ENCODE data around the gene VGLL3.
A peak's percentile ranks its signal among the peaks of the same experiment; 100 is the strongest.
"Not testable (repeated sequence)": the region's sequence is repeated elsewhere in the genome, so short reads cannot be mapped to it uniquely, and the experiment has no call there.

Gene VGLL3

DNA sequence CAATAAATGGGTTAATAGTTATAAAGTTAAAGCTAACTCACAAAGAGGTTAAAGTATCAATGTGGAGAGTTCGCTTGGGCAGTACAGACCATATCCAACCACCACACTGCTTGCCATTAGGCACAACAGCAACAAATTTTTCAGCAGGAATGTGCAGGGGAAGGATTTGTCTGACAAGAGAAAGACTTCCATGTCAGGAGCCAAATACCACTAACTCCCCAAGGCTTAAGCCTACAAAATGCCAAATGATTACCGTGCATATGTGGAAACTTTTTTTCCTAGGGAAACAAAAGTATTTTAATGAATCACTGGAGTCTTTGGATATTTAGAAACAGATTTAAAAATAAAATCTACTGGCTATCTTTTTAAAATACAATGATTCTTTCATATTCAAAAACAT, 8.1 kb downstream of the VGLL3 start:
- TF ChIP-seq, protein P1, sequence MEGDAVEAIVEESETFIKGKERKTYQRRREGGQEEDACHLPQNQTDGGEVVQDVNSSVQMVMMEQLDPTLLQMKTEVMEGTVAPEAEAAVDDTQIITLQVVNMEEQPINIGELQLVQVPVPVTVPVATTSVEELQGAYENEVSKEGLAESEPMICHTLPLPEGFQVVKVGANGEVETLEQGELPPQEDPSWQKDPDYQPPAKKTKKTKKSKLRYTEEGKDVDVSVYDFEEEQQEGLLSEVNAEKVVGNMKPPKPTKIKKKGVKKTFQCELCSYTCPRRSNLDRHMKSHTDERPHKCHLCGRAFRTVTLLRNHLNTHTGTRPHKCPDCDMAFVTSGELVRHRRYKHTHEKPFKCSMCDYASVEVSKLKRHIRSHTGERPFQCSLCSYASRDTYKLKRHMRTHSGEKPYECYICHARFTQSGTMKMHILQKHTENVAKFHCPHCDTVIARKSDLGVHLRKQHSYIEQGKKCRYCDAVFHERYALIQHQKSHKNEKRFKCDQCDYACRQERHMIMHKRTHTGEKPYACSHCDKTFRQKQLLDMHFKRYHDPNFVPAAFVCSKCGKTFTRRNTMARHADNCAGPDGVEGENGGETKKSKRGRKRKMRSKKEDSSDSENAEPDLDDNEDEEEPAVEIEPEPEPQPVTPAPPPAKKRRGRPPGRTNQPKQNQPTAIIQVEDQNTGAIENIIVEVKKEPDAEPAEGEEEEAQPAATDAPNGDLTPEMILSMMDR (IDR thresholded peaks at IDR 0.05; ENCODE audit: borderline replicate concordance, insufficient read depth, low read depth, low read length), result no peak
- no peak overlapping the region for H3K4me3 ChIP-seq (ENCODE audit: low read depth, low read length)

DNA sequence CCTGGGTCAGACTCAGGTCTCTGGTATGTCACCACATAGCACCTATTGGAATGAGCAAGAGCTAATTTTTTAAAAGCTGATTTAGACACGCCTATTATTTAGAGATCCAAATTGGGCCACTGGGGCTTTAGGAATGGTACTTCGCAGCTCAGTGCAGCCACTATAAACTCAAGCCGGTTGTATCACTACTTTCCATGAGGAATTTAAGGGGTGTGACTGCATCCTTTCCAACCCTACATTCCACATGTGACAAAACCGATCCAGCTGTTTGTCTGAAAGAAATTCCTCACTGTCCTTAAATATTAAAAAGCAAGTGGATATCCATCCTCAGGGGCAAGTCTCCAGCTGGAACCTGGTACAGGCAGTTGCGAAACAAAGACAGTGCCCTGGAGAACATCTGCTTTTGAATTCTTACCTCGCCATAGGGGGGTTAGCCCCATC, 12.8 kb downstream of the VGLL3 start:
- TF ChIP-seq, protein P1 (IDR thresholded peaks at IDR 0.05; ENCODE audit: borderline replicate concordance, insufficient read depth, low read depth, low read length), result no peak
- no peak overlapping the region for H3K4me3 ChIP-seq (ENCODE audit: low read depth, low read length)

DNA sequence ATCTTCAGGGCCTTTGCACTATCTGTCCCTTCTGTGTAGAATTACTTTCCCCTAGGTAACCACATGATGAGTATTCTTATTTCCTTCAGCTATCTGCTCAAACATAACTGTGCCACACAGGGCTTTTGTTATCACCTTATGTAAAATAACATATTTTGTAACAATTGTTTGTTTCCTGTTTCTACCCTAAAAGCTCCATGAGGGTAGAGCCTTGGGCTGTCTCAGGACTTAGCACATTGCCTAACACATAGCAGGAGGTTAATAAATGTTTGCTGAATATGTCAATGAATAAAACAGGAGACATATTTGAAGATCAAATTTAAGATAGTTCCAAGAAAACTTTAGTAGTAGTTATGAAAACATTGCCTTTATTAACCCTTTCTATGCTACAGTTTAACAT, 14.7 kb downstream of the VGLL3 start:
- H3K4me3 ChIP-seq (ENCODE audit: low read depth, low read length), result no peak overlapping the region
- TF ChIP-seq, protein P1 (IDR thresholded peaks at IDR 0.05; ENCODE audit: borderline replicate concordance, insufficient read depth, low read depth, low read length), result no peak

DNA sequence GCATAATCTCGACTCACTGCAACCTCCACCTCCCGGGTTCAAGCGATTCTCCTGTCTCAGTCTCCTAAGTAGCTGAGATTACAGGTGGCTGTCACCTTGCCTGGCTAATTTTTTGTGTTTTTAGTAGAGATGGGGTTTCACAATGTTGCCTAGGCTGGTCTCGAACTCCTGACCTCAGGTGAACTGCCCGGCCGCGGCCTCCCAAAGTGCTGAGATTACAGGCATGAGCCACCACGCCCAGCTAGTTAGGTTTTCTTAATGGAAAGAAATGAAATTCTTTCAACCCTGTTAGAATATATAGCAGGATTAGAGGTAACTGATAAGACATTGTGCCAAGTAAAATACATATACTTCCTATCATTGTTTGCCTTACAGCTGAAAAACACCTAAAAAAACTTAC, 16.8 kb downstream of the VGLL3 start:
- H3K4me3 ChIP-seq (ENCODE audit: low read depth, low read length), result not testable (repeated sequence)

DNA sequence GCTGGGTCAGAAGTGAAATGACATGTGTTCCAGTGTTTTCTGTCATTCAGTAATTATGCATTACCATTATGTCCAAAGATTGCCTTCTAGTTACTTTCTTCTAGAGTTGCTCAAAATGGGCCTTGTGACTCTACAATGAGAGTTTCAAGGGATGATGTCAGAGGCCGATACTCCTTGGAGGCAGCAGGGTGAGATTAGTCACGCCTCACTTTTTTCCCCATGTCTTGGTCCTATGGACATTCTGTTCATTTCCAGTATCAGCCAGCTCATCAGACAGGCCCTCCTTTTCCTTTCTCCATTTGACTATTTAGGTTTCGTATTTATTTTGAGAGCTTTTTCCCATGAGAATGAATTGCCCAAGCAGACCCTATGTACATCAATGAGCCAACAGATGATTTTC, 17.5 kb downstream of the VGLL3 start:
- TF ChIP-seq, protein P1 (IDR thresholded peaks at IDR 0.05; ENCODE audit: borderline replicate concordance, insufficient read depth, low read depth, low read length), result no peak
- no peak overlapping the region for H3K4me3 ChIP-seq (ENCODE audit: low read depth, low read length)

DNA sequence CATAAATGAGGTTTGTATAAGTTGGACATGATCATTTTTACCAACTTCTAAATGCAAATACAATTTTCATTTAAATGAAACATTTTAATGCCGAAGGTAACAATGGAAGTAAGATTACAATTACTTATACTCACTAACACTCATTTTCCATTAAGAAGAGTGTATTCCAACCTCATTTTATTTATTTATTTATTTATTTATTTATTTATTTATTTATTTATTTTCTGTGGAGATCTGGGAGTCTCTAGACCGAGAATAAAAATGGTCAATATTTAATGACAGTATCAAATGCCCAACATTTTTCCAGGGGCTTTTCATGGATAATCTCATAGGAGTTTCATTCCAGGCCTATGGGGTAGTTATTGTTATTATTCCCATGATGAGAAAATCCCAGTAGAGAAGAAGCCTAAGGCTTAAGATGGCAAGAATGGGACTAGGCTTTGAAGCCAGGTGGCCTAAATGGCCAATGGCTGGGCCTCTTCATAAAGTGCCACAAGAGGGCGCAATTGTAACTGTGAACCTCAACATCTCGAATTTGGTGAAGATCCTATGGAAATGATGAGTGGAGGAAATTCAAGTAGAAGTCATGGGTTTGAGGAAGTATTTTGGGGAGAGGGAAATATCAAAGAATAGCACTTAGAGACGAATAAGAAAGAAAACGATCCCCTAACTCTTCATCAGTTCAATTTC, 21.3 kb downstream of the VGLL3 start:
- H3K4me3 ChIP-seq (ENCODE audit: low read depth, low read length), result no peak overlapping the region
- TF ChIP-seq, protein P1 (IDR thresholded peaks at IDR 0.05; ENCODE audit: borderline replicate concordance, insufficient read depth, low read depth, low read length), result peak; percentile 74

DNA sequence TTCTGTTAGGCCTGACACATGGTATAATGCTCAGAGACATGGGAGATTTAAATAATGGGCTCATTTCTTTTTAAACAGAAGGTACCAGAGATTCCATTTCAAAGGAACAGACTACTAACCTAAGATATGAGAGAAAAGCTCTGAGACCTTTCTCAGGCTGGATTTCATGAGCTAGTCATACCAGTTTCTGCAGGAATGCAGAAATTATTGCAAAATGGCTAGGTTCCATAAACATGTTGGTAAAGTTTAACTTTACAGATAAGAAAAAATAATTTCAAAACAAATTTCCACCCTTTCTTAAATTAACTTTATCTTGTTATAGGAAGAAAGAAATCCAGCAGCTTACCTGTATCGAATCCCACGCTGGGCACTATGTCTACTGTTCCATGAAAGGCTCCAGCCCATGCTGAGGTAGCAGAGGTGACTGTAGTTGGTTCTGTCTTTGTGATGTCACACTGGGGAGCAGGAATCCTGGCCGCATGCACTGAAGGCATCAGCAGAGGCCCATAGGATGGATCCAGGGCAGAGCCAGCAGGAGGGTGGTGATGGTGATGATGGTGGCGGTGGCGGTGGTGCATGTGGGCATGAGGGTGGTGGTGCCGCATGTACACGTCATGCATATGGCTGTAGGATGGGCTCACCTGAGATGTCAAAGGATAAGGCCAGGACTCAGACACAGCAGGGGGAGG, 22.6 kb downstream of the VGLL3 start:
- TF ChIP-seq, protein P1 (IDR thresholded peaks at IDR 0.05; ENCODE audit: borderline replicate concordance, insufficient read depth, low read depth, low read length), result no peak
- H3K4me3 ChIP-seq (ENCODE audit: low read depth, low read length), result no peak overlapping the region

Data from GM12875 (cell line).